GM19351 (cell line): ENCODE measurements around the gene CCM2.

ENCODE experiments used
- ATAC-seq: cut with Tn5 transposase; IDR thresholded peaks from one replicate; pipeline ENCODE4 v1.9.1; 2021; ENCODE audit warnings: mild to moderate bottlenecking, moderate library complexity; ENCODE audit not compliant: unreplicated experiment

CCM2 gene

GRCh38 chr7:45075871-45076796, 76.1 kb downstream of the CCM2 start:
- ATAC-seq, result no peak

GRCh38 chr7:45076946-45077345, 76.9 kb downstream of the CCM2 start:
- no peak for ATAC-seq

- no peak for ATAC-seq
These were observed 77.6 kb downstream of the CCM2 start for GRCh38 chr7:45077579-45077978.

- ATAC-seq, result no peak
These were observed 78.2 kb downstream of the CCM2 start for GRCh38 chr7:45078125-45078681.

GRCh38 chr7:45080265-45080957, 80.4 kb downstream of the CCM2 start:
- ATAC-seq, result no peak

GRCh38 chr7:45080958-45081669, 81.1 kb downstream of the CCM2 start:
- no peak for ATAC-seq

GRCh38 chr7:45081670-45081974, 81.6 kb downstream of the CCM2 start:
- no peak for ATAC-seq

GRCh38 chr7:45082031-45082830, 82.2 kb downstream of the CCM2 start:
- no peak for ATAC-seq

GRCh38 chr7:45082831-45083331, 82.9 kb downstream of the CCM2 start:
- no peak for ATAC-seq

GRCh38 chr7:45084336-45084735, 84.3 kb downstream of the CCM2 start:
- no peak for ATAC-seq

GRCh38 chr7:45084901-45085618, 85.1 kb downstream of the CCM2 start:
- no peak for ATAC-seq

- no peak for ATAC-seq
These were observed 85.7 kb downstream of the CCM2 start for GRCh38 chr7:45085619-45086200.

- no peak for ATAC-seq
These were observed 86.5 kb downstream of the CCM2 start for GRCh38 chr7:45086331-45087065.

- ATAC-seq, result no peak
These were observed 87.5 kb downstream of the CCM2 start for GRCh38 chr7:45087301-45088145.

GRCh38 chr7:45088146-45088701, 88.2 kb downstream of the CCM2 start:
- ATAC-seq, result no peak

- ATAC-seq, result no peak
These were observed 88.9 kb downstream of the CCM2 start, which contains the start of gene NACAD for GRCh38 chr7:45088821-45089340. Gene NACAD, minus strand, starts transcription at chr7:45088969. Its CDS starts 75 bp downstream, at chr7:45088894.

GRCh38 chr7:45089341-45089891, 89.4 kb downstream of the CCM2 start:
- ATAC-seq, result no peak
